OCI-LY7 (cell line): ENCODE results near the gene CARD10. TPM values are rescaled to one million over a fixed set of nuclear protein-coding genes. Genes with fewer than 3 reads are reported as not detected.
A peak's percentile ranks its signal among the peaks of the same experiment; 100 is the strongest.

Experiments used
- BruUV-seq: library from RNA; stranded (reverse); fragments of 400-500 nt; replicated peaks from 2 replicates; lab custom pipeline; 2021; lab: Mats Ljungman, UMichigan
- CTCF ChIA-PET: fragments of 300-600 bp; sonication (Branson Sonifier 250); formaldehyde crosslinking; loops from one replicate; lab custom pipeline; 2022; ENCODE audit warnings: antibody characterized with exemption; ENCODE audit not compliant: unreplicated experiment; lab: Charles Lee
- POLR2A ChIA-PET: fragments of 300-600 bp; sonication (Branson Sonifier 250); formaldehyde crosslinking; loops from one replicate; lab custom pipeline; 2022; ENCODE audit warnings: antibody characterized with exemption; lab: Charles Lee
- DNase-seq: peaks from one replicate; pipeline ENCODE4 v3.0.0-alpha.2; 2015; ENCODE audit warnings: low spot score
- H2AFZ ChIP-seq: fragments of 200-600 bp; sonication (generic), shearing (Covaris generic); 2 replicates; pipeline ENCODE4 v1.6.1; 2014; ENCODE audit warnings: mild to moderate bottlenecking, antibody characterized with exemption, low read length, moderate library complexity
- H3K27ac ChIP-seq: fragments of 200-600 bp; sonication (generic); 2 replicates; pipeline ENCODE4 v1.5.1; 2014; ENCODE audit warnings: mixed run types, low read depth, mild to moderate bottlenecking, moderate library complexity, low read length, inconsistent platforms; ENCODE audit not compliant: poor library complexity, severe bottlenecking
- H3K36me3 ChIP-seq: fragments of 200-600 bp; sonication (generic); 2 replicates; pipeline ENCODE4 v1.6.1; 2014; ENCODE audit warnings: mild to moderate bottlenecking, antibody characterized with exemption, low read length, moderate library complexity, mixed read lengths; ENCODE audit not compliant: insufficient read depth
- H3K4me1 ChIP-seq: fragments of 200-600 bp; sonication (generic); 2 replicates; pipeline ENCODE4 v1.5.1; 2014; ENCODE audit warnings: mild to moderate bottlenecking, low read length; ENCODE audit not compliant: insufficient read depth, poor library complexity, severe bottlenecking
- H3K4me2 ChIP-seq: fragments of 200-600 bp; sonication (generic); 2 replicates; pipeline ENCODE4 v1.6.1; 2014; ENCODE audit warnings: mild to moderate bottlenecking, low read length
- H3K4me3 ChIP-seq: fragments of 200-600 bp; sonication (generic); 2 replicates; pipeline ENCODE4 v1.5.1; 2014; ENCODE audit warnings: mild to moderate bottlenecking, low read depth, low read length; ENCODE audit not compliant: poor library complexity, severe bottlenecking
- H3K79me2 ChIP-seq: fragments of 200-600 bp; sonication (generic); 2 replicates; pipeline ENCODE4 v1.6.1; 2016; ENCODE audit warnings: low read depth, mild to moderate bottlenecking, low read length, moderate library complexity, mixed read lengths; ENCODE audit not compliant: insufficient read depth
- H3K9me2 ChIP-seq: fragments of 200-600 bp; sonication (generic); 2 replicates; pipeline ENCODE4 v1.6.1; 2016; ENCODE audit warnings: mild to moderate bottlenecking, low read length, mixed read lengths; ENCODE audit not compliant: insufficient read depth
- H3K9me3 ChIP-seq: fragments of 200-600 bp; sonication (generic); 2 replicates; pipeline ENCODE4 v1.6.1; 2014; ENCODE audit warnings: mild to moderate bottlenecking, mixed run types, low read length, mixed read lengths
- H4K20me1 ChIP-seq: fragments of 200-600 bp; sonication (generic); 2 replicates; pipeline ENCODE4 v1.6.1; 2014; ENCODE audit warnings: mild to moderate bottlenecking, antibody characterized with exemption, low read length, moderate library complexity, mixed read lengths; ENCODE audit not compliant: insufficient read depth
- EZH2phosphoT487 ChIP-seq: fragments of 200-600 bp; sonication (generic); IDR thresholded peaks from 2 replicates; pipeline ENCODE4 v1.6.1; 2018; ENCODE audit warnings: low read depth, borderline replicate concordance, mild to moderate bottlenecking, mixed run types, antibody characterized with exemption, low read length, moderate library complexity, mixed read lengths
- intact Hi-C: fragments of 100-400 bp; cut with micrococcal nuclease; formaldehyde crosslinking; loops from one replicate; pipeline ENCODE4 v1.10.0; 2022; ENCODE audit not compliant: unreplicated experiment
- total RNA-seq, 2 experiments: library from RNA; depleted of rRNA in 1 of 2; stranded (reverse); fragments of >200 nt in 1 of 2; shearing (Covaris generic) in 1 of 2; gene quantifications; 2 replicates each; pipeline ENCODE4 v1.2.3, GENCODE V29; 2014 to 2022
- TF ChIP-seq, protein P1 (sequence below): fragments of 200-600 bp; sonication (generic); conservative IDR thresholded peaks from 2 replicates; pipeline ENCODE4 v1.5.1; 2014; ENCODE audit warnings: mild to moderate bottlenecking, antibody characterized with exemption, low read length, moderate library complexity, mixed read lengths

Gene CARD10
- total RNA-seq, 2 experiments from 2014 or later, result 2.8 to 4.0 TPM

DNA sequence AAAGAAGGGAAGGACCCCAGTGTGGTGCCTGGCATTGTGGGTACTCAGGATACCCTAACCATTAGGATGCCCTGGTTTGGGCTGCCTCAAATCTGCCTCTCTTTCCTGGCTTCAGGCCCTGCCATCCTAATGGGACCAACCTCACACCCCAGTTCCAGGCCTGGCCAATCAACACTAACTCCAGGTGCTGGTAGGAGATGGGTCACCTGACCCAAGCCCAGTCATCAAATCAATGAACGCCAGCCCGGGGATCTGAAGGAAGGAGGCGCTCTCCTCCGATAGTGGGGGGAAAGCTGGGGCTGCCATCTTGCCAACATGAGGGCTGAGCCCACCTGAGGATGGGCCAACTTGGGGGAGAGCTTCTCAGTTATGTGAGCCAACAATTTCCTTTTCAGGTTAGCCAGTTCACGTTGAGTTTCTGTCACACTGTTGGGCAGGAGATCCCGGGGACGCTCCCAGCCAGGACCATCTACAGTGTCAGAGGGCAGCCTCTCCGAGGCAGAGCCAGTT is 45.7 kb downstream of the CARD10 start:
- H3K4me3 ChIP-seq, result no peak overlapping the region
- peaks cover 5% of the 10 kb centered on the region; the same call in 1 of the 2 replicates for H3K79me2 ChIP-seq
- no TSS peak for BruUV-seq
- ChIA-PET CTCF (interaction anchor here (0.5 kb wide), 1 partner anchor 26 kb away, joined by 5 read pairs; no protein-coding TSS in a partner anchor), POLR2A (interaction anchor here (0.5 to 1.4 kb wide), 3 partner anchors 13 to 254 kb away, joined by 3 to 4 read pairs (median 4); partner anchors contain the start of gene MFNG)
- peak overlapping the region; percentile 95 for H3K27ac ChIP-seq
- DNase-seq, result no peak
- H2AFZ ChIP-seq, result no peak overlapping the region
- H3K4me1 ChIP-seq, result peaks cover 62% of the 10 kb centered on the region
- no peaks in the 10 kb centered on the region for H3K9me2 ChIP-seq
- intact Hi-C loops, result no loop called here
- peaks cover 94% of the 10 kb centered on the region for H3K36me3 ChIP-seq
- TF ChIP-seq EZH2phosphoT487, result no peak
- TF ChIP-seq, protein P1, sequence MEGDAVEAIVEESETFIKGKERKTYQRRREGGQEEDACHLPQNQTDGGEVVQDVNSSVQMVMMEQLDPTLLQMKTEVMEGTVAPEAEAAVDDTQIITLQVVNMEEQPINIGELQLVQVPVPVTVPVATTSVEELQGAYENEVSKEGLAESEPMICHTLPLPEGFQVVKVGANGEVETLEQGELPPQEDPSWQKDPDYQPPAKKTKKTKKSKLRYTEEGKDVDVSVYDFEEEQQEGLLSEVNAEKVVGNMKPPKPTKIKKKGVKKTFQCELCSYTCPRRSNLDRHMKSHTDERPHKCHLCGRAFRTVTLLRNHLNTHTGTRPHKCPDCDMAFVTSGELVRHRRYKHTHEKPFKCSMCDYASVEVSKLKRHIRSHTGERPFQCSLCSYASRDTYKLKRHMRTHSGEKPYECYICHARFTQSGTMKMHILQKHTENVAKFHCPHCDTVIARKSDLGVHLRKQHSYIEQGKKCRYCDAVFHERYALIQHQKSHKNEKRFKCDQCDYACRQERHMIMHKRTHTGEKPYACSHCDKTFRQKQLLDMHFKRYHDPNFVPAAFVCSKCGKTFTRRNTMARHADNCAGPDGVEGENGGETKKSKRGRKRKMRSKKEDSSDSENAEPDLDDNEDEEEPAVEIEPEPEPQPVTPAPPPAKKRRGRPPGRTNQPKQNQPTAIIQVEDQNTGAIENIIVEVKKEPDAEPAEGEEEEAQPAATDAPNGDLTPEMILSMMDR, result no peak
- H3K4me2 ChIP-seq, result no peak overlapping the region
- H4K20me1 ChIP-seq, result no peaks in the 10 kb centered on the region
- no peaks in the 10 kb centered on the region for H3K9me3 ChIP-seq

DNA sequence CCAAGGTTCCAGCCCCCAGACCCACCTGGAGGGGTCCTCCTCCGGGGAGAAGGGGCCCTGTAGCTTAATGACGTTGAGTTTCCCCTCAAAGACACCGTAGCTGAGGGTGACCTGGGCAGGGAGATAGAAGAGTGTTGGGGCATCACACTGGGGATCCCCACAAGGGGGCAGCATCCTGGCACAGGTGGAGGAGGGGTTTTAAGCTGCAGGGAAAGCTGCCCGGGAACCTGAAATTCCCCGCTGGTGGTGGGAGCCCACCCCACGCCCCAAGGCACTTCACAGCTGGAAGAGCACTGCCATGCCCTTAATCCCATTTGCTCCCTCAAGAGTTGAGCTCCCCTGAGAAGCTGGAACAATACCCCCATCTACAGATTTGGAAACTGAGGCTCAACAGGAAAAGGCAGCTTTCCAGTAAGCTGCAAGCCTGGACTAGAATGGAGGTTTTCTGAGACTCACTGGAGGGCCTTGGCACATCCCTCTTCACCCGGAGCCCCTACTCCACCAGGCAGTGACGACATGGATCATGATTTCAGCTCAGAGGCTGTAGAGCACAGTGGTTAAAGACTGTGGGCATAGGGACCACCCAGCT is 46.7 kb downstream of the CARD10 start:
- BruUV-seq, result no TSS peak
- intact Hi-C loops, result loop anchor here (1.0 kb wide), 1 partner anchor 26 kb away; no protein-coding TSS in a partner anchor
- no peaks in the 10 kb centered on the region for H3K9me3 ChIP-seq
- peak overlapping the region; percentile 63 for H3K27ac ChIP-seq
- DNase-seq, result peak; percentile 55
- peaks cover 52% of the 10 kb centered on the region for H3K4me1 ChIP-seq
- H3K4me3 ChIP-seq, result no peak overlapping the region
- H3K4me2 ChIP-seq, result no peak overlapping the region
- H2AFZ ChIP-seq, result no peak overlapping the region
- peaks cover 93% of the 10 kb centered on the region for H3K36me3 ChIP-seq
- H3K9me2 ChIP-seq, result no peaks in the 10 kb centered on the region
- ChIA-PET POLR2A (interaction anchor here (0.5 to 1.4 kb wide), 3 partner anchors 14 to 255 kb away, joined by 3 to 4 read pairs (median 4); partner anchors contain the start of gene MFNG), CTCF (interaction anchor here (0.5 to 1.5 kb wide), 8 partner anchors 12 to 747 kb away, joined by 3 to 14 read pairs (median 4); partner anchors contain the start of gene MFNG)
- no peak for TF ChIP-seq EZH2phosphoT487
- TF ChIP-seq, protein P1, result peak; percentile 87
- peaks cover 5% of the 10 kb centered on the region; the same call in 1 of the 2 replicates for H3K79me2 ChIP-seq
- H4K20me1 ChIP-seq, result no peaks in the 10 kb centered on the region
